ENCODE data around the gene C19orf81.

The C19orf81 gene

DNA sequence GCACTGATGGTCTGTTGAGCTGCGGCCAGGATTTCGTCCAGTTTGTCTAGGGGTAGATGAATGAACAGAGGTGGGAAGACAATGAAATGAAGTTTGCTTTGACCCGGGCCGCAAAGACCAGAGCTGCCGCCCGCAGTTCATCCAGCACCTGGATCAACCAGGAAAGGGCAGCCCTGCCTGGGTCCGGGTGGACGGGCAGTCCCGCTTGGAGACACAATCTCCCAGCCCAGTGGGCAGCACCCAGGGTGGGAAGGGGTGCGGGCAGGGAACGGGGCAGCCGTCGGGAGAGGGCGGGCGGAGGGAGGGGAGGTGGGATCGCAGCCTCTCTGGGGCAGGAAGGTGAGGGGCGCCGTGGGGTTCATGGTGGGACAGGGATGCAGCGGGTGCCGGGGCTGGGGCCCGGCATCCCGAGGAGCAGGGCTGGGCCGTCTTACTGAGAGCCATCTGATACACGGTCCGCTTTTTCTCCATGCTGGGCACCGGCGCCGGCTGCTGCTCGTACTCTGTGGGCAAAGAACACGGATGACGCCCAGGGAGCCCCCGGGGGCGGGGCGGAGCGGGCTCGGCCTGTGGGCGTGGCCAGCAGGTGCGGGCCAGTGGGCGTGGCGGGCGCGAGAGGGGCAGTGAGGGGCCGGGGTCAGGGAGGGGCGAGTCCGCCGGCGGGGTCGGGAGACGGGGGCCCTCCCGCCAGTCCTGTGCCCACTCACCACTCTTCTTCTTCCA is 37.2 kb downstream of the C19orf81 start:
- DNase-seq = no peak

DNA sequence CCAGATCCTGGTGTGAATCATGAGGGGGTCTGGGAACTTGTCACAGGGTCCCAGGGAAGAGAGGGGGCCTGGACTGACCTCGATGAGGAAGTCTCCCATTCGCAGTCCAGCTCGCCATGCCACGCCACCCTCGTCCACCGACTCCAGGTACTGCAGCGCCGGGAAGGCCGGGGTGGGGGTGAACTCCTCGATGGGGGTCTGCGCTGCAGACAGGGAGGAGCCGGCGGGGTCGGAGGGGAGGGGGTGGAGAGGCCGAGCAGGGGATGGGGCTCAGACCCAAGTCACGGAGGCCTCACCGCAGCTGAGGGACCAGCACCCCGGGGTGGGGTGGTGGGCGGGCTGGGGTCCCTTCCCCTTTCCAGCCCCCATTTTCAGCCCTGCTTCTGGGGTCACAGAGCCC is 39.5 kb downstream of the C19orf81 start:
- no peak for DNase-seq

- no peak for DNase-seq
Measured at GRCh38 chr19:50690439-50690838, 41.2 kb downstream of the C19orf81 start.

- DNase-seq = no peak
Measured at GRCh38 chr19:50693064-50693975, 44.1 kb downstream of the C19orf81 start.

DNA sequence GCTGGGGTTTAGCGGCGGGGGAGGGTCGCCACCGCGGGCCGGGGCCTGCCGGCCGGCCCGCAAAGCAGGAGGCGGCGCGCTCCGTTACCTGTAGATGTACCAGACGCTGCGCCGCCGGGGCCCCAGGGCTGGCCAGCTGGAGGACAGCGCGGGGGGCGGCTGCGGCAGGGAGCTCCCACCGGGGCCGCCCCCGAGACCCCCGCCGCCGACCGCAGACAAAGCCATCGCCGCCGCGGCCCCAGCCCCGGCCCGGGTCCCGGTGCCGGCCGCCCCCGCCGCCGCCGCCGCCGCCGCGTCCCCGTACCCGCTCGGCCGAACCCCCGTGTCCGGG is 45.5 kb downstream of the C19orf81 start:
- DNase-seq = no peak

GRCh38 chr19:50695251-50696093 is 46.2 kb downstream of the C19orf81 start:
- peak in 1 of 2 donors; percentile 2 for DNase-seq

- no peak for DNase-seq
Measured at GRCh38 chr19:50696094-50696483, 46.8 kb downstream of the C19orf81 start.

GRCh38 chr19:50697414-50698124 is 48.3 kb downstream of the C19orf81 start:
- no peak for DNase-seq

DNA sequence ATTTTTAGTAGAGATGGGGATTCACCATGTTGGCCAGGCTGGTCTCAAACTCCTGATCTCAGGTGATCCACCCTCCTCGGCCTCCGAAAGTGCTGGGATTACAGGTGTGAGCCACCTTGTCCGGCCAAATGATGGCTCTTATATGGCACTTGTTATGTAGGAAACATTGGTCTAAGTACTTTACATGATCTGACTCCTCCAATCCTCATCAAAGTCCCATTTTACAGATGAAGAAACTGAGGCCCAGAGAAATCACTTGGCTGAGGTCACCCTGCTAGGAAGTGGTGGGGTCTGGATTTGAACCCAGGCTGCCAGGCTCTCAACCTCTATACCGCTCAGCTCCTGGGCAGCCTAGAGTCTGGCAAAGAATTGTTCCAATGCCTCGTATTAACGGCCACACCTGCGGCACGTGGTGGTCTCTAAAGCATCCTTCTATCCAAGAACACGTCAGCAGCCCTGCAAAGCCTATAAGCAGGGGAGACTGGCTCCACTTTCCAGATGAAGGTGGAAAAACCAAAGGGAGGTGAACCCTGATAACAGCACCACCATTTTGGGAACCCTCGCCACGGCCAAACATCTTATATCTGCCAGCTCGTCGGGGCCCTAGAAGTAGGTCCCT is 52.2 kb downstream of the C19orf81 start:
- DNase-seq = no peak

GRCh38 chr19:50702158-50702870 is 53.1 kb downstream of the C19orf81 start:
- DNase-seq = no peak

DNA sequence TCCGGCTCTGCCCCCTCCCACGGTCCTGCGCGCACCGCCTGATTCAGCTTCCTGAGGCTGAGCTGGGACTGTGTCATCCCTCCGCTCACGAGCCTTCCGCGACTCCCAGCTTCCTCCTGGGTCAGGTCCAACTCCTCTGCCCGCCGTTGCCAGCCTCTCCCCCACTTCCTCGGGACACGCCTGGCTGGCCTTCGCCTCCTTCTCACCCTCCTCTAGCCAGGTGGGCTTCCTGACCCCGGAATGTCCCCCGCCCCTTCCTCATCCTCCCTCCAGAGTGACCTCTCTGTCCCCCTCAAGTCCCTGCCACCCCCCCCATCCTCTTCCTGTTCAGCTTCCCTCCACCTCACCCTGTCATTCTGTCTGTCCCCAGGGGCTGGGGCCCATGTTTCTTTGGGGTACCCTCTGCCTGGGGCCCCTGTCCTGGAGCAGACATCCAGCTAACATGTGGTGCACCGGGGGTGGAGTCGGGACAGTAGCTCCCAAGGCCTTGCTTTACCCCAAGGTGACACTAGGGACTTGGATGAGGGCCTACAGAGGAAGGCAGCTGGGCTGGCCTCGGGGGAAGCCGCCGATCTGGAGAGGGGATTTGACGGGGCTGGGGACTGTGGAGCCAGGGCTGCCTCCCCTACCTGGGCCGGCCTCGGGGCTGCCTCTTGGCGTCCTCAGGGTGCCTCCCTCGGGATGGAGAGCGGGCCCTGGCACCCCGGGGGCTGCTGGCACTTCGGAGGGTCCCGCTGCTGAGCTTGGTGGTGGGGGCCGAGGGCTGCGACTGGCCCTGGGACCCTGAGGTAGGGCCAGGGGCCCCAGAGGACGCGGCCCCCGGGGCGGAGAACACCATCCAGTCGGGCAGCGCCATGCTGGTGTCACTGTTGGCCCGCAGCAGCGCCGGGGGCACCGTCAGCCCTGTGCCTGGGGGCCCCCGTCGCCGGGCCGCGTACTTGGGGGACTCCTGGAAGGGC is 53.9 kb downstream of the C19orf81 start:
- no peak for DNase-seq

DNA sequence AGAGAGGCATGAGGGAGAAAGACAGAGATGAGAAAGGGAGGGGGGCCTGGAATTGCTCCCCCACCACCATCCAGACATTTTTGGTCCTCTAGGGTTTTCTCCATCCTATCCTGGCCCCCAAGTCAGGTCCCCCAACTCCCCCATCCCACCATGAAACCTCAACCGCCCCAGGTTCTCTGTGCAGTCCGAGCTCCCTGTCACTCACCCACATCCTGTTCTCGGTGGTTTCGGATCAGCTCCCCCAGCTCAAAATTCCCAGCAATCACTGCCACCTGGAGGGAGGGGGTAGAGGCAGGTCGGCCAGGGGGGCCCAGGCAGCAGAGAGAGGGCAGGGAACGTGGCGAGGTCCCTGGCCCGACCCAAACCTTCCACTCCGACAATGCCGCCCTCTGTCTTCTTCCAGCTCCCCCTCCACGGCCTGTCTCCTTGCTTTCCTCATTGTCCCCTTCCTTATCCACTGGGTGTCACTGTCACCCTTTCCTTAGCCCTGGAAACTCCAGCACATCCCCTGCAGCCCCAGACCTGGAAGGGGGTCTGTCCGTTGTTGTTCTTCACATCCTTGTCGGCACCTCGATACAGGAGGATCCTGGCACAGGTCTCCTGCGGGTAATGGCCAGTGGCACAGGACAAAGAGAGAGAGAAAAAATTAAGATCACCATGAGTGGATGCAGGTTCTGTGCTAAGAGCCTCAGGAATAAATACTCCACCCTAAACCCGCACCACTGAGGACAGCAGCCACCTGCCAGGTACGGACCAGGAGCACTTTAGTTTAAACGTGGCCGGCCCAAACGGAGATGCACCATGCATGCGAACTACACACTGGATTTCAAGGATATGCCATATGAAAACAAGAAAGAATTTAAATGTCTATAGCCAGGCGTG is 54.9 kb downstream of the C19orf81 start:
- no peak for DNase-seq

DNA sequence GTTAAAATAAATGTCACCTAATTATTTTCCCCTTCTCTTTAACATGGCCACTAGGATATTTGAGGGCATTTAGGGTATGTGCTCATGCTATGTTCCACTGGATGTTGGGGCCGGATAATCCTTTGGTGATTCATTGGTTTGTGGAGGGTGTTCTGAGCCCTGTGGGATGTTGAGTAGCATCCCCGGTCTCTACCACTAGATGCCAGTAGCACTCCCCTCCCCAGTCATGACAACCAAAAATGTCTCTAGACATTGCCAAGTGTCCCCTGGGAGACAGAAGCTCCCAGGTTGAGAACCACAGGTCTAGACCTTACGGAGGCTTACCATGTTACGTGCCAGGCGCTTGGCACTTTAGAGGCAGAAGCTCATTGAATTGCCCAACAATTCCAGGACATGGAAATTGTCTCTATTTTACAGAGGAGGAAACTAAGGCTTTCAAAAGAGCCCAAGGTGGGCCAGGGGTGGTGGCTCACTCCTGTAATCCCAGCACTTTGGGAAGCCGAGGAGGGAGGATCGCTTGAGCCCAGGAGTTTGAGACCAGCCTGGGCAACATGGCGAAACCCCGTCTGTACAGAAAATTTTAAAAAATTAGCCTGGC is 56.3 kb downstream of the C19orf81 start:
- DNase-seq = peak in 1 of 2 donors; percentile 16

DNA sequence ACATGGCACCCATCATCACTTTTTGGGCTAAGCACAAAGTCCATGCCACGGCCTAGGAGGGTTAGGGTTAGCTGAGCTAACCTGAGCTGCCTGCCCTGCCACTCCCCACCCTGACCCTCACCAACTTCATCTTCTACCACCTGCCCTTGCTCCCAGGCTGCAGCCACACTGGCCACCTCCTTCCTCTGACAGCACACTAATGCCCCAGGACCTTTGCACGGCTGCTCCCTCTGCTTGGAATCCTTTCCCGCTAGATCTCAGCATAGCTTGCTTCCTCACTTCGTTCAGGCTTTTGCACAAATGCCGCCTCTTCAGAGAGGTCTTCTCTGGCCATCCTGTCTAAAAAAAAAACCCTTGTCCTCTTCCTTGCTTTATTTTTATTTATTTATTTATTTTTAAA is 57.1 kb downstream of the C19orf81 start:
- no peak for DNase-seq

- no peak for DNase-seq
Measured at GRCh38 chr19:50708179-50708879, 59.1 kb downstream of the C19orf81 start.
